Measurements from ENCODE around the gene SPINK13.

SPINK13 gene, protein sequence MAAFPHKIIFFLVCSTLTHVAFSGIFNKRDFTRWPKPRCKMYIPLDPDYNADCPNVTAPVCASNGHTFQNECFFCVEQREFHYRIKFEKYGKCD

DNA sequence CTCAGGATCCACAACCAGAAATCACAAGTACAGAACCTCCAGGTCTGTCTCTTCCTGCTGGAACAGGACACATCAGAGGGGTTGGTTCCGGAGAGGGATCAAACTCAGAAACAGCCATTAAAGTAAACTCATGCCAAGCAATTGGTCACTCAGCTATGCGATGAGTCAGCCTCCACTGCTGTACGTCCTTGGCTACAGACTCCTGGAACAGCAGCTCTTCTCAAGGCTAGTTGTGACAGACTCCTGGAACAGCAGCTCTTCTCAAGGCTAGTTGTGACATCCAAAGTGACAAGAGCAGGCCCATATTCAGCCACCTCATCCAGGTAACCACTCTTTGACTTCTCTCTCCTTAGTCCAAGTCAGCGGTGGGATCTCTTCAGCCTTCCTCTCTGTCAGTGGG is at the start of gene SPINK13:
SPINK13 (plus strand) TSS at position 229 of the 400 bp plus-strand sequence. CDS start 1,279 bp downstream, outside the sequence.
- no peaks in the 10 kb centered on the region for H3K36me3 ChIP-seq (ENCODE audit: control insufficient read depth, low read length)
- no peaks in the 10 kb centered on the region for H3K9me2 ChIP-seq (replicated peaks; ENCODE audit: control insufficient read depth, low read length)
- no peaks in the 10 kb centered on the region for H3K4me1 ChIP-seq (ENCODE audit: control insufficient read depth, low read length)
- H3K79me2 ChIP-seq (ENCODE audit: control insufficient read depth, low read length): no peaks in the 10 kb centered on the region
- no peak within 1 kb of the TSS for H3K4me3 ChIP-seq (ENCODE audit: low read length)
- H3K27ac ChIP-seq (ENCODE audit: low read depth, low read length): no peak within 1 kb of the TSS
- no peaks in the 10 kb centered on the region for H3F3A ChIP-seq (ENCODE audit: control insufficient read depth, insufficient read depth)
- TF ChIP-seq, protein P1, sequence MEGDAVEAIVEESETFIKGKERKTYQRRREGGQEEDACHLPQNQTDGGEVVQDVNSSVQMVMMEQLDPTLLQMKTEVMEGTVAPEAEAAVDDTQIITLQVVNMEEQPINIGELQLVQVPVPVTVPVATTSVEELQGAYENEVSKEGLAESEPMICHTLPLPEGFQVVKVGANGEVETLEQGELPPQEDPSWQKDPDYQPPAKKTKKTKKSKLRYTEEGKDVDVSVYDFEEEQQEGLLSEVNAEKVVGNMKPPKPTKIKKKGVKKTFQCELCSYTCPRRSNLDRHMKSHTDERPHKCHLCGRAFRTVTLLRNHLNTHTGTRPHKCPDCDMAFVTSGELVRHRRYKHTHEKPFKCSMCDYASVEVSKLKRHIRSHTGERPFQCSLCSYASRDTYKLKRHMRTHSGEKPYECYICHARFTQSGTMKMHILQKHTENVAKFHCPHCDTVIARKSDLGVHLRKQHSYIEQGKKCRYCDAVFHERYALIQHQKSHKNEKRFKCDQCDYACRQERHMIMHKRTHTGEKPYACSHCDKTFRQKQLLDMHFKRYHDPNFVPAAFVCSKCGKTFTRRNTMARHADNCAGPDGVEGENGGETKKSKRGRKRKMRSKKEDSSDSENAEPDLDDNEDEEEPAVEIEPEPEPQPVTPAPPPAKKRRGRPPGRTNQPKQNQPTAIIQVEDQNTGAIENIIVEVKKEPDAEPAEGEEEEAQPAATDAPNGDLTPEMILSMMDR (IDR thresholded peaks at IDR 0.05; ENCODE audit: low read depth, low read length, poor library complexity, severe bottlenecking): no peak
- TF ChIP-seq EZH2phosphoT487 (IDR thresholded peaks at IDR 0.05; ENCODE audit: borderline replicate concordance, low read length): no peak
- no peaks in the 10 kb centered on the region; the same call in 1 of the 2 replicates for H3K27me3 ChIP-seq (ENCODE audit: control insufficient read depth, low read length)
- H3K4me2 ChIP-seq (ENCODE audit: low read length): no peak within 1 kb of the TSS
- no peaks in the 10 kb centered on the region for H4K20me1 ChIP-seq (ENCODE audit: control insufficient read depth, insufficient read depth, low read depth, low read length)
- H3K9me3 ChIP-seq (ENCODE audit: control insufficient read depth, insufficient read depth, low read length): no peaks in the 10 kb centered on the region

DNA sequence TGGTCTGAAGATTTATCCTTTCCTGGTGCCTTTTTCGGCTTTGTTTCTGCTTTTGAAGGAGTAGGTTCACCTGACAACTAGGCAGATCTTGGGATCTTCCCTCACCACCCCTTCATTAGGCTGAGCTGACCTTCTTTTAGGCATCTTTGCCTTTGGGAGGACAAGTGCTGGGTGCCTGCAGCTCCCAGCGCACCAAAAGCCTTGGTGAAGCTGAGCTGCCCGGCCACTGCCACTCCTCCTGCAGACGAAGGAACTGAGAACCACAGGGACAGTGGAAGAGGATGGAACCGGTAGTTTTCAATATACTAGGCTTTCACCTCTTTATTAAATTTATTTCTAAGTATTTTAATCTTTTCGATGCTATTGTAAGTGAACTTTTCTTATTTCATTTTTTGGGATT is 47.1 kb upstream of the SPINK13 start:
- Histone ChIP-seq H3K4me2 (ENCODE audit: low read length) (no peak overlapping the region), H3K27ac (ENCODE audit: low read depth, low read length) (no peak overlapping the region), H3K9me2 (replicated peaks; ENCODE audit: control insufficient read depth, low read length) (no peaks in the 10 kb centered on the region), H3F3A (ENCODE audit: control insufficient read depth, insufficient read depth) (no peaks in the 10 kb centered on the region), H3K27me3 (ENCODE audit: control insufficient read depth, low read length) (no peaks in the 10 kb centered on the region), H4K20me1 (ENCODE audit: control insufficient read depth, insufficient read depth, low read depth, low read length) (no peaks in the 10 kb centered on the region), H3K36me3 (ENCODE audit: control insufficient read depth, low read length) (no peaks in the 10 kb centered on the region), H3K4me3 (ENCODE audit: low read length) (no peak overlapping the region), H3K4me1 (ENCODE audit: control insufficient read depth, low read length) (no peaks in the 10 kb centered on the region), H3K9me3 (ENCODE audit: control insufficient read depth, insufficient read depth, low read length) (no peaks in the 10 kb centered on the region), H3K79me2 (ENCODE audit: control insufficient read depth, low read length) (no peaks in the 10 kb centered on the region)
- TF ChIP-seq EZH2phosphoT487 (IDR thresholded peaks at IDR 0.05; ENCODE audit: borderline replicate concordance, low read length): no peak
- TF ChIP-seq, protein P1 (IDR thresholded peaks at IDR 0.05; ENCODE audit: low read depth, low read length, poor library complexity, severe bottlenecking): no peak

DNA sequence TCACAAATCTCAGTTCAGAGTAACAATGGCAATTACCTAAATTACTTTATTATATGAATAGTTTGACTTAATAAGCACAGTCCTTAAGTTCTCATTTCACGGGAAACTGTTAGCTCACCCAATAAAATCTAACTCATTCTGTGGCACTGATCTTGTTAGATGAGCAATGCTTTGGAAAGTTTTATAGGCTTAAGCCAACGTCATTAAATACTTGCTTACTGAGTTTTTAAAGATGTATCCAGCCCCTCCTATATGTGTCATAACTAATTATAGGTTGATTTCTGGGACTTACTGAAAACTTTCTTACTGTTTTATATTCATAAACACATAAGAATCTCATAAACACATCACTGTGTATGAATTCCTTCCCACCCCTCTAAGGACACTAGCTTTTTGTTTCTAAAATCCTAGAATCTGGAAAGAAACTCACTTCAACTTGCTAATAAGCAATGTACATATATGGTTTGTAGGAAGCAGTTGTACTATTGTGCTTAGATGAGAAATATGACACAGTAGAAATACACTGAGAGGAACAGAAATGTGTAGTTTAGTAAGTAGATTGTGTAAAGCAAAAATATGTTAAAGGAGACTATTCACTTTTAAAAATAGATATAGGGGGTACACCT is 44.4 kb upstream of the SPINK13 start:
- Histone ChIP-seq H3K4me2 (ENCODE audit: low read length) (no peak overlapping the region), H3K4me3 (ENCODE audit: low read length) (no peak overlapping the region), H3K36me3 (ENCODE audit: control insufficient read depth, low read length) (no peaks in the 10 kb centered on the region), H3K9me3 (ENCODE audit: control insufficient read depth, insufficient read depth, low read length) (no peaks in the 10 kb centered on the region), H3K27ac (ENCODE audit: low read depth, low read length) (no peak overlapping the region), H3K79me2 (ENCODE audit: control insufficient read depth, low read length) (no peaks in the 10 kb centered on the region), H3F3A (ENCODE audit: control insufficient read depth, insufficient read depth) (no peaks in the 10 kb centered on the region), H3K27me3 (ENCODE audit: control insufficient read depth, low read length) (no peaks in the 10 kb centered on the region), H4K20me1 (ENCODE audit: control insufficient read depth, insufficient read depth, low read depth, low read length) (no peaks in the 10 kb centered on the region), H3K4me1 (ENCODE audit: control insufficient read depth, low read length) (no peaks in the 10 kb centered on the region), H3K9me2 (replicated peaks; ENCODE audit: control insufficient read depth, low read length) (no peaks in the 10 kb centered on the region)
- TF ChIP-seq EZH2phosphoT487 (IDR thresholded peaks at IDR 0.05; ENCODE audit: borderline replicate concordance, low read length): no peak
- TF ChIP-seq, protein P1 (IDR thresholded peaks at IDR 0.05; ENCODE audit: low read depth, low read length, poor library complexity, severe bottlenecking): no peak
